B cell (primary cell): ENCODE data around the gene FNDC10. TPM values are rescaled to one million over a fixed set of nuclear protein-coding genes. Genes with fewer than 3 reads are reported as not detected.
"Not testable (repeated sequence)": the region's sequence is repeated elsewhere in the genome, so short reads cannot be mapped to it uniquely, and the experiment has no call there.

Source experiments
- ATAC-seq: fragments of 200-7000 bp; cut with Tn5 transposase; one replicate; pipeline ENCODE4 v1.10.0; 2021; ENCODE audit warnings: low read depth, mild to moderate bottlenecking, moderate number of reproducible peaks, moderate library complexity
- CTCF ChIA-PET: fragments of 350-600 bp; sonication (Branson Sonifier 250); formaldehyde crosslinking; loops from one replicate; lab custom pipeline; 2021; ENCODE audit warnings: antibody characterized with exemption, inconsistent platforms; lab: Charles Lee
- POLR2A ChIA-PET: fragments of 350-600 bp; sonication (Branson Sonifier 250); formaldehyde crosslinking; loops from one replicate; lab custom pipeline; 2021; ENCODE audit warnings: antibody characterized with exemption; lab: Charles Lee
- DNase-seq: peaks from one replicate; pipeline ENCODE4 v3.0.0; 2013
- H2AFZ ChIP-seq: 2 replicates; pipeline ENCODE4 v1.6.1; 2012; ENCODE audit warnings: mild to moderate bottlenecking, low read depth, low read length; ENCODE audit not compliant: insufficient read depth, poor library complexity, severe bottlenecking
- H3K27ac ChIP-seq, 2 donors: 1 replicate in 1 of 2; 2 replicates in 1 of 2; pipeline ENCODE4 v1.5.1; 2012 to 2013; ENCODE audit warnings: low read length in 2 of 2, mild to moderate bottlenecking in 2 of 2, moderate library complexity in 1 of 2
- H3K27me3 ChIP-seq, 4 experiments: fragments of 200-600 bp in 1 of 4; sonication (generic) in 1 of 4; replicated peaks in 1 of 4; 1 replicate in 2 of 4; 2 replicates in 2 of 4; pipeline versions ENCODE4 v1.6.1 to v1.7.0; 2013 to 2016; ENCODE audit warnings: low read length in 3 of 4, mild to moderate bottlenecking in 2 of 4, mixed read lengths in 1 of 4, moderate library complexity in 1 of 4; ENCODE audit not compliant: insufficient read depth in 4 of 4, control insufficient read depth in 3 of 4; ENCODE audit errors: control extremely low read depth in 1 of 4
- H3K36me3 ChIP-seq, 2 experiments: replicated peaks in 1 of 2; 1 replicate in 1 of 2; 2 replicates in 1 of 2; pipeline versions ENCODE4 v1.6.1 to v1.7.1; 2013; ENCODE audit warnings: low read length in 1 of 2; ENCODE audit not compliant: insufficient read depth in 2 of 2, control insufficient read depth in 1 of 2; ENCODE audit errors: control extremely low read depth in 1 of 2, extremely low read depth in 1 of 2
- H3K4me1 ChIP-seq, 2 donors: fragments of 200-600 bp in 1 of 2; sonication (generic) in 1 of 2; 1 replicate in 1 of 2; 2 replicates in 1 of 2; pipeline versions ENCODE4 v1.5.1 to v1.6.1; 2013 to 2017; ENCODE audit warnings: low read length in 2 of 2; ENCODE audit not compliant: control insufficient read depth in 2 of 2, insufficient read depth in 2 of 2
- H3K4me2 ChIP-seq: replicated peaks from 2 replicates; pipeline ENCODE3; 2012; ENCODE audit warnings: mild to moderate bottlenecking, low read depth, low read length; ENCODE audit not compliant: poor library complexity, severe bottlenecking
- H3K4me3 ChIP-seq, 5 experiments: fragments of 200-600 bp in 1 of 5; sonication (generic) in 1 of 5; 1 replicate in 3 of 5; 2 replicates in 2 of 5; pipeline versions ENCODE4 v1.5.1 to v1.7.0; 2011 to 2016; ENCODE audit warnings: low read length in 4 of 5, mild to moderate bottlenecking in 4 of 5, low read depth in 2 of 5, control low read depth in 1 of 5, moderate library complexity in 1 of 5; ENCODE audit not compliant: insufficient read depth in 1 of 5; ENCODE audit errors: control extremely low read depth in 1 of 5, extremely low read depth in 1 of 5
- H3K79me2 ChIP-seq: fragments of 200-600 bp; sonication (generic); one replicate; pipeline ENCODE4 v1.6.0; 2016; ENCODE audit warnings: low read length; ENCODE audit not compliant: control insufficient read depth, insufficient read depth
- H3K9ac ChIP-seq: fragments of 200-600 bp; sonication (generic); 2 replicates; pipeline ENCODE4 v1.6.1; 2017; ENCODE audit warnings: mild to moderate bottlenecking, low read length, moderate library complexity
- H3K9me3 ChIP-seq, 3 donors: one replicate each; pipeline versions ENCODE4 v1.6.1 to v1.7.1; 2013; ENCODE audit warnings: low read length in 2 of 3; ENCODE audit not compliant: control insufficient read depth in 2 of 3, insufficient read depth in 1 of 3; ENCODE audit errors: control extremely low read depth in 1 of 3
- H4K20me1 ChIP-seq: 2 replicates; pipeline ENCODE4 v1.6.0; 2012; ENCODE audit warnings: mild to moderate bottlenecking, low read length; ENCODE audit not compliant: insufficient read depth, control insufficient read depth, poor library complexity, severe bottlenecking
- H3K27ac Mint-ChIP-seq: one replicate; pipeline ENCODE4 v1.8.0; 2021; ENCODE audit warnings: mixed read lengths
- H3K27me3 Mint-ChIP-seq: one replicate; pipeline ENCODE4 v1.8.0; 2021; ENCODE audit warnings: mixed read lengths
- H3K4me1 Mint-ChIP-seq: one replicate; pipeline ENCODE4 v1.8.0; 2021; ENCODE audit warnings: mixed read lengths
- H3K4me3 Mint-ChIP-seq: one replicate; pipeline ENCODE4 v1.8.0; 2021; ENCODE audit warnings: mixed read lengths
- H3K9me3 Mint-ChIP-seq: one replicate; pipeline ENCODE4 v1.8.0; 2022; ENCODE audit warnings: mixed read lengths; ENCODE audit not compliant: insufficient read depth
- EZH2 ChIP-seq: IDR thresholded peaks from 2 replicates; pipeline ENCODE4 v1.6.1; 2012; ENCODE audit warnings: borderline replicate concordance, low read depth, mild to moderate bottlenecking, moderate library complexity, low read length; ENCODE audit not compliant: insufficient read depth, poor library complexity, severe bottlenecking
- WGBS: methylation state at CpG from one replicate; pipeline ENCODE4 v1.1.5; 2013; ENCODE audit warnings: missing lambda C conversion rate; ENCODE audit not compliant: insufficient coverage; 5-methylcytosine and 5-hydroxymethylcytosine counted together
- intact Hi-C: fragments of 100-400 bp; cut with micrococcal nuclease; formaldehyde crosslinking; loops from one replicate; pipeline ENCODE4 v1.10.0; 2022
- polyA plus RNA-seq: library from polyadenylated mRNA; depleted of rRNA; stranded (reverse); fragments of >200 nt; gene quantifications from 2 replicates; pipeline ENCODE4 v1.2.3, GENCODE V29; 2012
- total RNA-seq, 2 donors: library from RNA; stranded (reverse); fragments of 120-200 nt in 1 of 2; gene quantifications; 1 replicate in 1 of 2; 2 replicates in 1 of 2; pipeline versions ENCODE4 v1.2.3 to v1.2.4, GENCODE V29; 2013 to 2022
- TF ChIP-seq, protein P1 (sequence below): fragments of 200-600 bp; IDR thresholded peaks from one replicate; pipeline ENCODE4 v1.8.0; 2022; ENCODE audit warnings: antibody characterized with exemption, mild to moderate bottlenecking

The FNDC10 gene
- total and polyA plus RNA-seq, 2 donors (not counting 1 experiment from before 2014, with no cell fraction given) = 1.4 TPM

DNA sequence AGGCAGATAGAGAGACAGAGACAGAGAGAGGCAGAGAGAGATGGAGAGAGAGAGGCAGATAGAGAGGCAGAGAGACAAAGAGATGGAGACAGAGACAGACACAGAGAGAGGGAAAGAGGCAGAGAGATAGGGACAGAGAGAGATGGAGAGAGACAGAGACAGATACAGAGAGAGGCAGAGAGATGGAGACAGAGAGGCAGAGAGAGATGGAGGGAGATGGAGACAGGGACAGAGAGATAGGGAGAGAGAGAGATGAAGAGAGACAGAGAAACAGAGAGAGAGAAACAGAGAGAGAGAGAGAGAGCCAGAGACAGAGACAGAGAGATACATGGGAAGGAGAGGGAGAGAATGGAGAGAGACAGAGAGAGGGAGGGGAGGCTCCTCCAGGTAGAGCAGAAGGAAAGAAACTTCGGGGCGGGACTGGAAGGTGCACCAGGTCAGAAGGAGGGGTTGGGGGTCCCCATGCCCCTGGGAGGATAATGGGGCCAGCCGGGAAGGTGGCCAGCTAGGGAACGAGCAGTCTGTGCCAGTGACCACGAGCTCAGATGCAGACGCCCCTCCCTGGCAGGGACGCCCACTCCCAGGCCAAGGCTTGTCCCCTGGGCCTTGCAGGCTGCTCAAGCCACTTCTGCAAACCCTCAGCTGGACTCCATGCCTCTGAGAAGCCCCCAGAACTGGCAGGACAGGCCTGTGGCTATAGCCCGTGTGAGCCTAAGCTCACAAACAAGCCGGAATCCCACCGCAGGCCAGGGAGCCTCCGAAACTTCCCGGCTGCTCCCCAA, 3.3 kb downstream of the FNDC10 start:
- Histone ChIP-seq H2AFZ (no peak overlapping the region), H3K4me2 (no peak overlapping the region), H3K9ac (no peak overlapping the region), H3K36me3 (no peaks in the 10 kb centered on the region), H4K20me1 (no peaks in the 10 kb centered on the region), H3K27me3 (peaks cover 0 to 32% (median 7%) of the 10 kb centered on the region in 4 experiments), H3K4me3 (no peak overlapping the region), H3K27ac (no peak overlapping the region), H3K9me3 (peaks cover 0 to 5% (median 0%) of the 10 kb centered on the region in 3 donors), H3K4me1 (peaks cover 8 to 23% of the 10 kb centered on the region in 2 donors), H3K79me2 (no peaks in the 10 kb centered on the region)
- no peak overlapping the region for H3K4me3 Mint-ChIP-seq
- no peaks in the 10 kb centered on the region for H3K9me3 Mint-ChIP-seq
- peaks cover 14% of the 10 kb centered on the region for H3K4me1 Mint-ChIP-seq
- POLR2A ChIA-PET = interaction anchor here (0.7 kb wide), 1 partner anchor 24 kb away, joined by 4 read pairs; no protein-coding TSS in a partner anchor
- DNase-seq (peak; percentile 44), ATAC-seq (no peak)
- H3K27me3 Mint-ChIP-seq = peaks cover 11% of the 10 kb centered on the region
- no peak overlapping the region for H3K27ac Mint-ChIP-seq
- TF ChIP-seq, protein P1, sequence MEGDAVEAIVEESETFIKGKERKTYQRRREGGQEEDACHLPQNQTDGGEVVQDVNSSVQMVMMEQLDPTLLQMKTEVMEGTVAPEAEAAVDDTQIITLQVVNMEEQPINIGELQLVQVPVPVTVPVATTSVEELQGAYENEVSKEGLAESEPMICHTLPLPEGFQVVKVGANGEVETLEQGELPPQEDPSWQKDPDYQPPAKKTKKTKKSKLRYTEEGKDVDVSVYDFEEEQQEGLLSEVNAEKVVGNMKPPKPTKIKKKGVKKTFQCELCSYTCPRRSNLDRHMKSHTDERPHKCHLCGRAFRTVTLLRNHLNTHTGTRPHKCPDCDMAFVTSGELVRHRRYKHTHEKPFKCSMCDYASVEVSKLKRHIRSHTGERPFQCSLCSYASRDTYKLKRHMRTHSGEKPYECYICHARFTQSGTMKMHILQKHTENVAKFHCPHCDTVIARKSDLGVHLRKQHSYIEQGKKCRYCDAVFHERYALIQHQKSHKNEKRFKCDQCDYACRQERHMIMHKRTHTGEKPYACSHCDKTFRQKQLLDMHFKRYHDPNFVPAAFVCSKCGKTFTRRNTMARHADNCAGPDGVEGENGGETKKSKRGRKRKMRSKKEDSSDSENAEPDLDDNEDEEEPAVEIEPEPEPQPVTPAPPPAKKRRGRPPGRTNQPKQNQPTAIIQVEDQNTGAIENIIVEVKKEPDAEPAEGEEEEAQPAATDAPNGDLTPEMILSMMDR = no peak
- TF ChIP-seq EZH2 = no peak
- CTCF ChIA-PET = no interaction called here
- WGBS = 48% methylated on average over 12 of the region's 12 CpGs
- intact Hi-C loops = no loop called here

DNA sequence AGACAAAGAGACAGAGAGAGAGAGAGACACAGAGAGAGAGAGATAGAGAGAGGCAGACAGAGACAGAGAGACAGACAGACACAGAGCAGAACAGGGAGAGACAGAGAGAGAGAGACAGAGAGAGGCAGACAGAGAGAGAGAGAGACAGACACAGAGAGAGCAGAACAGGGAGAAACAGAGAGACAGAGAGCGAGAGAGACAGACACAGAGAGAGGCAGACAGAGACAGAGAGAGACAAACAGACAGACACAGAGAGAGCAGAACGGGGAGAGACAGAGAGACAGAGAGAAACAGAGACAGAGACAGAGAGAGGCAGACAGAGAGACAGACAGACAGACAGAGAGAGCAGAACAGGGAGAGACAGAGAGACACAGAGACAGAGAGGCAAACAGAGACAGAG, 4.6 kb downstream of the FNDC10 start:
- 58% methylated on average over 2 of the region's 2 CpGs for WGBS
- peaks cover 11% of the 10 kb centered on the region for H3K27me3 Mint-ChIP-seq
- H3K4me2 ChIP-seq, H3K36me3 ChIP-seq, H4K20me1 ChIP-seq, DNase-seq, CTCF ChIA-PET, H3K9me3 Mint-ChIP-seq, H3K27ac Mint-ChIP-seq, H3K27ac ChIP-seq, H3K9me3 ChIP-seq, POLR2A ChIA-PET, intact Hi-C loops, H3K9ac ChIP-seq, H3K4me3 ChIP-seq, H3K4me3 Mint-ChIP-seq, H3K79me2 ChIP-seq, ATAC-seq: not testable (repeated sequence)
- Histone ChIP-seq H3K27me3 (peaks cover 0 to 21% (median 6%) of the 10 kb centered on the region in 4 experiments), H2AFZ (peak overlapping the region; percentile 28), H3K4me1 (peaks cover 5 to 17% of the 10 kb centered on the region in 2 donors)
- peaks cover 12% of the 10 kb centered on the region for H3K4me1 Mint-ChIP-seq
